ENCODE measurements around the gene CST7. TPM values are rescaled to one million over a fixed set of nuclear protein-coding genes. Genes with fewer than 3 reads are reported as not detected.
A peak's percentile ranks its signal among the peaks of the same experiment; 100 is the strongest.
"Not testable (repeated sequence)": the region's sequence is repeated elsewhere in the genome, so short reads cannot be mapped to it uniquely, and the experiment has no call there.

The CST7 gene
- total RNA-seq, 1 donor from 2014 or later, result not detected

- H3K4me3 Mint-ChIP-seq (ENCODE audit: unreplicated experiment), result no peak overlapping the region
- H3K27ac Mint-ChIP-seq (ENCODE audit: unreplicated experiment), result no peak overlapping the region
- TF ChIP-seq CTCF (IDR thresholded peaks at IDR 0.05; ENCODE audit: partially characterized antibody, unreplicated experiment), result no peak
- peaks cover 4% of the 10 kb centered on the region for H3K27me3 Mint-ChIP-seq (ENCODE audit: unreplicated experiment)
- DNase-seq, result no peak
- peaks cover 7% of the 10 kb centered on the region for H3K9me3 Mint-ChIP-seq (ENCODE audit: unreplicated experiment)
- peaks cover 7% of the 10 kb centered on the region for H3K4me1 Mint-ChIP-seq (ENCODE audit: low read depth, unreplicated experiment)
- peaks cover 16% of the 10 kb centered on the region for H3K36me3 Mint-ChIP-seq (ENCODE audit: unreplicated experiment)
Measured at GRCh38 chr20:24917056-24917455, 32.0 kb upstream of the CST7 start.

- peaks cover 7% of the 10 kb centered on the region for H3K9me3 Mint-ChIP-seq (ENCODE audit: unreplicated experiment)
- TF ChIP-seq CTCF (IDR thresholded peaks at IDR 0.05; ENCODE audit: partially characterized antibody, unreplicated experiment), result peak; percentile 94
- peak; percentile 85 for DNase-seq
- H3K27ac Mint-ChIP-seq (ENCODE audit: unreplicated experiment), result no peak overlapping the region
- H3K36me3 Mint-ChIP-seq (ENCODE audit: unreplicated experiment), result peaks cover 16% of the 10 kb centered on the region
- H3K4me3 Mint-ChIP-seq (ENCODE audit: unreplicated experiment), result no peak overlapping the region
- H3K27me3 Mint-ChIP-seq (ENCODE audit: unreplicated experiment), result peaks cover 4% of the 10 kb centered on the region
- H3K4me1 Mint-ChIP-seq (ENCODE audit: low read depth, unreplicated experiment), result peaks cover 7% of the 10 kb centered on the region
Measured at GRCh38 chr20:24917797-24918578, 31.1 kb upstream of the CST7 start.

- H3K27me3 Mint-ChIP-seq (ENCODE audit: unreplicated experiment), result peaks cover 4% of the 10 kb centered on the region
- peaks cover 7% of the 10 kb centered on the region for H3K9me3 Mint-ChIP-seq (ENCODE audit: unreplicated experiment)
- peaks cover 16% of the 10 kb centered on the region for H3K36me3 Mint-ChIP-seq (ENCODE audit: unreplicated experiment)
- H3K27ac Mint-ChIP-seq (ENCODE audit: unreplicated experiment), result no peak overlapping the region
- DNase-seq, result no peak
- no peak for TF ChIP-seq CTCF (IDR thresholded peaks at IDR 0.05; ENCODE audit: partially characterized antibody, unreplicated experiment)
- no peak overlapping the region for H3K4me3 Mint-ChIP-seq (ENCODE audit: unreplicated experiment)
- H3K4me1 Mint-ChIP-seq (ENCODE audit: low read depth, unreplicated experiment), result peaks cover 7% of the 10 kb centered on the region
Measured at GRCh38 chr20:24918579-24919566, 30.2 kb upstream of the CST7 start.

GRCh38 chr20:24919665-24920064 lies 29.4 kb upstream of the CST7 start:
- not testable (repeated sequence) for H3K9me3 Mint-ChIP-seq (ENCODE audit: unreplicated experiment); DNase-seq; H3K4me3 Mint-ChIP-seq (ENCODE audit: unreplicated experiment); H3K27me3 Mint-ChIP-seq (ENCODE audit: unreplicated experiment); H3K27ac Mint-ChIP-seq (ENCODE audit: unreplicated experiment); H3K4me1 Mint-ChIP-seq (ENCODE audit: low read depth, unreplicated experiment)
- peaks cover 16% of the 10 kb centered on the region for H3K36me3 Mint-ChIP-seq (ENCODE audit: unreplicated experiment)

- not testable (repeated sequence) for H3K27me3 Mint-ChIP-seq (ENCODE audit: unreplicated experiment); H3K9me3 Mint-ChIP-seq (ENCODE audit: unreplicated experiment); H3K4me3 Mint-ChIP-seq (ENCODE audit: unreplicated experiment); H3K4me1 Mint-ChIP-seq (ENCODE audit: low read depth, unreplicated experiment); H3K27ac Mint-ChIP-seq (ENCODE audit: unreplicated experiment); DNase-seq
- H3K36me3 Mint-ChIP-seq (ENCODE audit: unreplicated experiment), result peaks cover 16% of the 10 kb centered on the region
Measured at GRCh38 chr20:24920706-24921105, 28.4 kb upstream of the CST7 start.

GRCh38 chr20:24929259-24929658 lies 19.8 kb upstream of the CST7 start:
- not testable (repeated sequence) for H3K27ac Mint-ChIP-seq (ENCODE audit: unreplicated experiment); H3K4me3 Mint-ChIP-seq (ENCODE audit: unreplicated experiment); H3K9me3 Mint-ChIP-seq (ENCODE audit: unreplicated experiment); H3K36me3 Mint-ChIP-seq (ENCODE audit: unreplicated experiment); DNase-seq; H3K4me1 Mint-ChIP-seq (ENCODE audit: low read depth, unreplicated experiment); H3K27me3 Mint-ChIP-seq (ENCODE audit: unreplicated experiment)

GRCh38 chr20:24929867-24930723 lies 19.0 kb upstream of the CST7 start:
- H3K27ac Mint-ChIP-seq (ENCODE audit: unreplicated experiment); H3K27me3 Mint-ChIP-seq (ENCODE audit: unreplicated experiment); H3K4me3 Mint-ChIP-seq (ENCODE audit: unreplicated experiment); DNase-seq; H3K9me3 Mint-ChIP-seq (ENCODE audit: unreplicated experiment); H3K4me1 Mint-ChIP-seq (ENCODE audit: low read depth, unreplicated experiment); H3K36me3 Mint-ChIP-seq (ENCODE audit: unreplicated experiment): not testable (repeated sequence)

Data from glutamatergic neuron (in vitro differentiated cells).